DMS79 treated with DMSO at 0.1 percent for 48 hours (cell line): Measurements from ENCODE around the gene GDF10.

ENCODE experiments used
- DNase-seq: peaks from one replicate; lab custom pipeline; 2025; lab: John Stamatoyannopoulos, UW

The GDF10 gene

GRCh38 chr10:47294057-47294456 lies 5.9 kb upstream of the GDF10 start:
- DNase-seq = no peak

DNA sequence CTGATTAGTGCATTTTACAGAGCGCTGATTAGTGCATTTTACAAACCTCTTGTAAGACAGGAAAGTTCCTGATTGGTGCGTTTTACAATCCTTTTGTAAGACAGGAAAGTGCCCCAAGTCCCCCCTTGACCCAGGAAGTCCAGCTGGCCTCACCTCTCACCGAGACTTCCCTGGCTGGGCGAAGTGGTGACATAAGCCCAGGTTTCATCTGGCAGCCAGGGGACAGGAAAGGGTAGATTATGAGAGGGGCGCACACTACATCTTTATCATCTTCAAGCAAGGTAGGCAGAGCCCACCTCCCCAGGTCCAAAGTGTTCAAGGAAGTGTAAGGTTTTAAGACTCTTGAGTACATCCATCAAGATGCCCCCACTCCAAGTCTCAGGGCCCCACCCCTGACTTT lies 5.5 kb upstream of the GDF10 start:
- no peak for DNase-seq

DNA sequence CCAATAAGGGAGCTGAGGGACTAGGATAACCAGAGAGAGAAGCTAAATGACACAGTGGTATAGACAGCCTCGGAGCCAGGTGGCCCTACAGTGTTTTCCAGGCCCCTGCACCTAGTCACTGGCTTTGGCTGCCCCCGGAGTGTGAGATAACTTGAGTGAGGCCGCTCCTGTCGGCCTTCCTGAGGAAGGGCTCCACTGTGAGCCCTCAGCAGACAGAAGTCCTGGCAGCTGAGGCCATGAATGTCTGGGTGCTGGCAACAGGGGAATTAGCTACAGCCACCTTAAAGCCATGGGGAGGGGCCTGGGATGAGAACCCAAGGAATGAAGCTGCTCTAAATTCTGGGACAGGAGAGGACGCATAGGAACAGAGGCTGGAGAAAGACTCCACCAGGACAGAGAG lies 4.6 kb upstream of the GDF10 start:
- DNase-seq = no peak

GRCh38 chr10:47296156-47296894 lies 3.7 kb upstream of the GDF10 start:
- DNase-seq = no peak

- DNase-seq = no peak
These were observed 3.1 kb upstream of the GDF10 start for GRCh38 chr10:47296941-47297340.

GRCh38 chr10:47297866-47298540 lies 2.0 kb upstream of the GDF10 start:
- DNase-seq = no peak

GRCh38 chr10:47298715-47299114 lies 1.3 kb upstream of the GDF10 start:
- DNase-seq = no peak

DNA sequence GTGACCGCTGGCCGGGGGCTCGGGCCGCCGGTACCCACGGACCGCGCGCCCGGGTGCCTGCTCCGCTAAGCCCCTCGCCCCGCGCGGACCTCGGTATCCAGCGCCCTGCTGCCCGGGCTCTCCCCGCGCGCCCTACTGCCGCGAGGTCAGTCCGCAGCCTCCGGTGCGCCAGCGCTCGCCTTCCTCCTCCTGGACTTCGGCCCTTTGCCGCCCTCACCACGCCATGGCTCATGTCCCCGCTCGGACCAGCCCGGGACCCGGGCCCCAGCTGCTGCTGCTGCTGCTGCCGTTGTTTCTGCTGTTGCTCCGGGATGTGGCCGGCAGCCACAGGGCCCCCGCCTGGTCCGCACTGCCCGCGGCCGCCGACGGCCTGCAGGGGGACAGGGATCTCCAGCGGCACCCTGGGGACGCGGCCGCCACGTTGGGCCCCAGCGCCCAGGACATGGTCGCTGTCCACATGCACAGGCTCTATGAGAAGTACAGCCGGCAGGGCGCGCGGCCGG lies 483 bp downstream of the GDF10 start:
- no peak for DNase-seq

GRCh38 chr10:47301833-47302232 lies 1.8 kb downstream of the GDF10 start:
- DNase-seq = no peak

DNA sequence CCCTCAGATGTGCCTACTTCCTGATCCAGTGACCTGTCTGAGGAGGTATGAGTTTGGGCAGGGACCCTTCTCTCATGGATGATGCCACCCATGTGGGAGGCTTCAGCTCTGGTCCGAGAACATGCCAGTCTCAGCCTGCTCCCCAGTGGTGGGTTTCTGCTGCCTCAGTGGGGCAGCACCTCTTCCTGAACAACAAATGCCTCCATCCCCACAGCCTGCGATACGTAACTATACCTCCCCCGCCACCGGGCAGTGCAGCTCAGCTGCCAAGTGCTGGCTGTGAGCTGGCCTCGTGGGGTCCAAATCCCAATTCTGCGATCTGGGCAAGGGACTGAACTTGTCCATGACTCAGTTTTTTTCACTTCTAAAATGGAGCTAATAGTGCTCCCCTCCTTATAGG lies 3.1 kb downstream of the GDF10 start:
- no peak for DNase-seq

- no peak for DNase-seq
These were observed 3.9 kb downstream of the GDF10 start for GRCh38 chr10:47303866-47304265.

DNA sequence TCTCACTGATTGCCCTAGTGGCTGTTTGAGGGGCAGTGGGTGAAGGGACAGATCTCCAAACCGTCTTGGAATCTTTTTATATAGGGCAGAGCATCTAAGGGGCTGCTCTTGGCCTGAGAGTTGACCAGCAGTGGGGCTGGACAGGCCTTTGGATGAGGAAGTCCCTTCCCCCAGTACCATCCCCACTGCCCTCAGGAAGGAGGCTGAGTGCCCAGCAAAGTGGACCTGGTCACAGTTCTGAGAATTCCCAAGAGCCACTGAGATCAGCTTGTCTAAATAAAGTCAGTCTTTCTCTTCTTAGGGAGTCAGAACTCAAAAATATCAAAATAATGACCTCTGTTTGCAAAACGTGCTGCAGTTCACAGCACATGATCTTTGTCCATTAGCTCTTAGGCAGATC lies 5.6 kb downstream of the GDF10 start:
- DNase-seq = no peak

DNA sequence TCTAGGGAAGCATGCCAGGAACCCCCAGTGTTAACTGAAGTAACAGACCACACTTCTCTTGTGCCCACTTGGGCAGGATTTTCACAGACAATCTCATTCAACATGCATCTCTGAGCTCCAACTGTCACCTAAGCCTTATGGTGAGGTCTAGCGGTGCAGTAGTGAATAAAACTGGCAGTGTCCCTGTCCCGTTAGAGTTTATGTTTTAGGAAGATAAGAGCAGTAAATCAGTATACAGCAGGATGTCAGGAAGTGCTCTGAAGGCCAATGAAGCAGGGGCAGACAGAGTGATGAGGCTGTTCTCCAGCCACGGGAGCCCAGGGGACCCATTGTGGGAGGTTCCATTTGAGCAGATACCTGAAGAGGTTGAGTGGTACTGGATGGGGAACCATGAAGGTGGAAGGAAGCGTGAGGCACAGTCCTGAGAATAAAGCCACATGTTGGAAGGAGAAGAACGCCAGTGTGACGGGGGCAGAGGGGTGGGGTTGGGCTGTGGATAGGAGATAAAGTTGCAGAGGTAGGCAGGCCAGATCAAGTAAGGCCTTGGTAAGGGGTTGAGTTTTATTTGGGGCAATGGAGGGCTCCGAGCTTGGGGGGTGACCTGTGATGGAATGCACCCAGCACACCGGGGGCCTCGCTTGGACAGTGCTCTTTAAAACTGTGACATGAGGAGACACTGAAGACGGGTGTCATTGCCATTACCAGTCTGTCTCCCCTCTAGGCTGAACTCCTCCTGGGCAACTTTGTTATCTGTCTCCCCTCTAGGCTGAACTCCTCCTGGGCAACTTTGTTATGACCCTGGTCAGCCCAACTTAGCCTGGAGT lies 6.6 kb downstream of the GDF10 start:
- no peak for DNase-seq

DNA sequence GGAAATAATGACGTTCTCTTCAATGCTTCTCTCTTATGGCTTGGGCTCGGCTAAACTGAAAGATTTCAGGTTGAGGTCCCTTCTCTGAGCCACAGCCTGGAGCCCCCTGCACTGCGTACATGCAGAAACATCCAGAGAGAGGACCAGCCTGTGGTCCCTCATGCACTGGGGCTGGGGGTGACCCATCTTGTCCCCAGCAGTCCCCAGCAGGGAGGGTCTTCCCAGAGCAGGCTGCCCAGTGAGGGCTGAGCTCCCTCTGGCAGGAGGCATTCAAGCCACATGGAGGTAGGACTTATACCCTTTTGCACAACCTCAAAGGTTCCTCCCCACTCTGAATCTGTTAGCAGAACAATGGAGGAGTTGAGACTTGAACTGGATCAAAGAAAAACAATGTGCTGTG lies 7.4 kb downstream of the GDF10 start:
- no peak for DNase-seq

DNA sequence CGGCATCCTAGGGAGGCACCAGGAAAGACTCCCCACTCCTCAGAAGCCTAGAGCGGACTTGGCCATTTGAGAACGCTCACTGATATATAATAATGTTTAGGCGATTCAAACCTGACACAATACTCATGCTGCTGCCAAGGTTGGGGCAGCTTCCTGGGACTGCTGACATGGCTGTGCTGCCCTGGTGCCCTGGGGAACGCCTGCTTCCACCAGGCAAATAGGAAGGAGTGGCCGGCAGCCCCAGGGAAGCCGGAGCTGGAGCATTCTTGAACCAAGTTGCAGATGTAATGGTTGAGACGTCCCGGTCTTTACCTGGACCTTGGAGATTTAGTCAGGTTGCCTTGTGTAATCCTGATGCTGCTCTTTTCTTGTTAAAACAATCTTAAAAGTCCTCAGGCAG lies 8.8 kb downstream of the GDF10 start:
- no peak for DNase-seq

DNA sequence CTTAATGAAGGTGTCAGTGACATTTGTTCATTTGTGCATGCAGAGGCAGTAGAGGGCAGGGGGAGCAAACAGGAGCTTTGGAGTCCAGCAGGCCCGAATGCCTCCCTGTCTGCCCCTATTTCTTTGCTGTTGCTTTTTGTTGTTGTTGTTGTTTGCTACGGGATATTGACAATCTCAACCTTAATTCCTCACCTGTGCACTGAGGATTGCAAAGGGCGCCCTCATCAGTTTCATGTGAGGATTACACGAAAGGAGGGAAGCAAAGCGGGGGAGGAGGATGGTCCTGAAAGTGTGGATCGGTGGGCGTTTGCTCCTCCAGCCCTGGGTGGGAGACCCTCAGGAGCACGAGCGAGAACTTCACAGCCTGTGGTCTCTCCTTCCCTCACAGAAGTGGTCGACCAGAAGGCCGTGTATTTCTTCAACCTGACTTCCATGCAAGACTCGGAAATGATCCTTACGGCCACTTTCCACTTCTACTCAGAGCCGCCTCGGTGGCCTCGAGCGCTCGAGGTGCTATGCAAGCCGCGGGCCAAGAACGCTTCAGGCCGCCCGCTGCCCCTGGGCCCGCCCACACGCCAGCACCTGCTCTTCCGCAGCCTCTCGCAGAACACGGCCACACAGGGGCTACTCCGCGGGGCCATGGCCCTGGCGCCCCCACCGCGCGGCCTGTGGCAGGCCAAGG lies 9.6 kb downstream of the GDF10 start:
- DNase-seq = no peak

DNA sequence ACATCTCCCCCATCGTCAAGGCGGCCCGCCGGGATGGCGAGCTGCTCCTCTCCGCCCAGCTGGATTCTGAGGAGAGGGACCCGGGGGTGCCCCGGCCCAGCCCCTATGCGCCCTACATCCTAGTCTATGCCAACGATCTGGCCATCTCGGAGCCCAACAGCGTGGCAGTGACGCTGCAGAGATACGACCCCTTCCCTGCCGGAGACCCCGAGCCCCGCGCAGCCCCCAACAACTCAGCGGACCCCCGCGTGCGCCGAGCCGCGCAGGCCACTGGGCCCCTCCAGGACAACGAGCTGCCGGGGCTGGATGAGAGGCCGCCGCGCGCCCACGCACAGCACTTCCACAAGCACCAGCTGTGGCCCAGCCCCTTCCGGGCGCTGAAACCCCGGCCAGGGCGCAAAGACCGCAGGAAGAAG lies 10.1 kb downstream of the GDF10 start:
- DNase-seq = no peak

- peak; percentile 76 for DNase-seq
These were observed 11.4 kb downstream of the GDF10 start for GRCh38 chr10:47311193-47311931.

- DNase-seq = peak; percentile 51
These were observed 12.1 kb downstream of the GDF10 start for GRCh38 chr10:47311932-47312662.

GRCh38 chr10:47312663-47312995 lies 12.6 kb downstream of the GDF10 start:
- DNase-seq = no peak

DNA sequence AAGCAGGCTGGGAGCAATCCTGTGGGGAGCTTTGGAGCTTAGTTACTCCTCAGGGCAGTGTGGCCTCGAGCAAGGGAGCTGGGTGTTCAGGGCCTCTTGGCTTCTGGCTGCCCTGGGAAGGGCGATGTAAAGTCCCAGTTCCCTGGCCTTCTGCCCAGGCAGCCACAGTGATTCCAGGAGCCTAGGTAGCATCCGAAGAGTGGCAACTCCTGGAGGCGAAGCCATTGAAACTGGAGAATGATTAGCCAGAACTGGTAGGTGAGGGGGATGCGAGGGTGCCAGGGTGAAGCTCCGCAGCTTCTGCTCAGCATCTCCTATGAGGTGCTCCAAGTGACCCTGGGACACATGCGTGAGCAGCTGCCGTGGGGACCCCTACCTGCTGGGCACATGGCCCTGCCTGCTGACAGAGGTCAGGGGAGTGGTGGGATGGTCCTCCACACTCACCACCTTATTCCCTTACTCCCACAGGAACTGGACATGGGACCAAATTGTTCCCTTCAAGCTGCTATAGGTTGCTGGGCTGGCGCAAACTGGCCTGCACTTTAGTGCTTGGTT lies 14.5 kb downstream of the GDF10 start:
- no peak for DNase-seq
